Choroid plexus epithelial cell (primary cell): Measurements from ENCODE around the gene SLC5A1.

Source experiments
- DNase-seq: peaks from one replicate; pipeline ENCODE4 v3.0.0-alpha.2; 2010; ENCODE audit warnings: low read depth
- H3K4me3 ChIP-seq: 2 replicates; pipeline ENCODE4 v1.5.1; 2011; ENCODE audit warnings: low read depth, mild to moderate bottlenecking, control low read depth, low read length, moderate library complexity
- CTCF ChIP-seq: conservative IDR thresholded peaks from 2 replicates; pipeline ENCODE4 v1.5.1; 2011; ENCODE audit warnings: low read depth, mild to moderate bottlenecking, control low read depth, inconsistent platforms, low read length, moderate library complexity

The SLC5A1 gene

GRCh38 chr22:32059426-32059825 is 16.4 kb downstream of the SLC5A1 start:
- TF ChIP-seq CTCF = no peak
- DNase-seq = no peak
- H3K4me3 ChIP-seq = no peak overlapping the region

GRCh38 chr22:32063701-32064100 is 20.6 kb downstream of the SLC5A1 start:
- H3K4me3 ChIP-seq = no peak overlapping the region
- no peak for DNase-seq
- no peak for TF ChIP-seq CTCF

- no peak for TF ChIP-seq CTCF
These were observed 23.8 kb downstream of the SLC5A1 start for GRCh38 chr22:32066820-32067219.

GRCh38 chr22:32067613-32068012 is 24.6 kb downstream of the SLC5A1 start:
- no peak for TF ChIP-seq CTCF
- no peak overlapping the region for H3K4me3 ChIP-seq
- no peak for DNase-seq

More at GRCh38 chr22:32066820-32067219, 23.8 kb downstream of the SLC5A1 start:
- no peak for DNase-seq
- H3K4me3 ChIP-seq = no peak overlapping the region

- no peak for DNase-seq
- no peak overlapping the region for H3K4me3 ChIP-seq
- no peak for TF ChIP-seq CTCF
These were observed 26.7 kb downstream of the SLC5A1 start for GRCh38 chr22:32069579-32070372.

- no peak for DNase-seq
- TF ChIP-seq CTCF = no peak
- H3K4me3 ChIP-seq = no peak overlapping the region
These were observed 30.2 kb downstream of the SLC5A1 start for GRCh38 chr22:32073262-32073661.

GRCh38 chr22:32073823-32074380 is 30.8 kb downstream of the SLC5A1 start:
- DNase-seq = no peak
- H3K4me3 ChIP-seq = no peak overlapping the region
- no peak for TF ChIP-seq CTCF
